WTC11 (cell line): Measurements from ENCODE around the gene ECE1. TPM values are rescaled to one million over a fixed set of nuclear protein-coding genes. Genes with fewer than 3 reads are reported as not detected.

Experiments
- ATAC-seq: fragments of 200-7000 bp; cut with Tn5 transposase; 2 replicates; pipeline ENCODE4 v1.10.0; 2021; ENCODE audit warnings: mild to moderate bottlenecking, moderate library complexity
- CTCF ChIA-PET: fragments of 300-600 bp; sonication (Branson Sonifier 250); formaldehyde crosslinking; loops from one replicate; lab custom pipeline; 2021; ENCODE audit warnings: antibody characterized with exemption; lab: Charles Lee
- POLR2A ChIA-PET: fragments of 350-600 bp; sonication (Branson Sonifier 250); formaldehyde crosslinking; loops from one replicate; lab custom pipeline; 2021; ENCODE audit warnings: antibody characterized with exemption; lab: Charles Lee
- DNase-seq: peaks from one replicate; pipeline ENCODE4 v3.0.0; 2021; ENCODE audit warnings: low spot score
- H3K27ac Mint-ChIP-seq: 2 replicates; pipeline ENCODE4 v1.8.0; 2021; ENCODE audit warnings: mixed read lengths
- H3K27me3 Mint-ChIP-seq: 2 replicates; pipeline ENCODE4 v1.8.0; 2021; ENCODE audit warnings: low read depth, mild to moderate bottlenecking, moderate library complexity, mixed read lengths
- H3K36me3 Mint-ChIP-seq: 2 replicates; pipeline ENCODE4 v1.8.0; 2021; ENCODE audit warnings: mixed read lengths
- H3K4me1 Mint-ChIP-seq: 2 replicates; pipeline ENCODE4 v1.8.0; 2022; ENCODE audit warnings: mixed read lengths
- H3K4me3 Mint-ChIP-seq: 2 replicates; pipeline ENCODE4 v1.8.0; 2021; ENCODE audit warnings: mild to moderate bottlenecking, moderate library complexity, mixed read lengths
- H3K9me3 Mint-ChIP-seq: 2 replicates; pipeline ENCODE4 v1.8.0; 2021; ENCODE audit warnings: mixed read lengths
- FOXK1 ChIP-seq: sonication (generic); formaldehyde crosslinking; IDR thresholded peaks from 2 replicates; pipeline ENCODE4 v1.8.0; 2022; ENCODE audit warnings: mild to moderate bottlenecking, moderate library complexity, missing genetic modification reagents
- GRHL2 ChIP-seq: fragments of 250-450 bp; sonication (Bioruptor Pico); IDR thresholded peaks from 2 replicates; pipeline ENCODE4 v1.8.0; 2022; ENCODE audit warnings: mild to moderate bottlenecking, moderate library complexity; ENCODE audit not compliant: insufficient replicate concordance, severe bottlenecking
- MYBL2 ChIP-seq: sonication (generic); formaldehyde crosslinking; IDR thresholded peaks from 2 replicates; pipeline ENCODE4 v1.8.1; 2023; ENCODE audit warnings: mild to moderate bottlenecking, moderate library complexity, missing genetic modification reagents
- NFE2L1 ChIP-seq: sonication (generic); formaldehyde crosslinking; IDR thresholded peaks from 2 replicates; pipeline ENCODE4 v1.8.1; 2023; ENCODE audit warnings: missing genetic modification reagents
- NR1H2 ChIP-seq: sonication (generic); formaldehyde crosslinking; IDR thresholded peaks from 2 replicates; pipeline ENCODE4 v1.9.0; 2021; ENCODE audit warnings: mild to moderate bottlenecking, moderate library complexity, missing genetic modification reagents
- NR3C1 ChIP-seq: sonication (generic); formaldehyde crosslinking; conservative IDR thresholded peaks from 2 replicates; pipeline ENCODE4 v1.8.1; 2023; ENCODE audit warnings: low read depth, mild to moderate bottlenecking, missing genetic modification reagents
- PRDM15 ChIP-seq: sonication (generic); formaldehyde crosslinking; IDR thresholded peaks from 2 replicates; pipeline ENCODE4 v1.8.0; 2022; ENCODE audit warnings: missing genetic modification reagents
- SMAD4 ChIP-seq: sonication (generic); formaldehyde crosslinking; IDR thresholded peaks from 2 replicates; pipeline ENCODE4 v1.8.0; 2022; ENCODE audit warnings: mild to moderate bottlenecking, missing genetic modification reagents
- ZBTB43 ChIP-seq: sonication (generic); formaldehyde crosslinking; IDR thresholded peaks from 2 replicates; pipeline ENCODE4 v1.8.1; 2023; ENCODE audit warnings: mild to moderate bottlenecking, missing genetic modification reagents
- ZNF219 ChIP-seq: sonication (generic); formaldehyde crosslinking; IDR thresholded peaks from 2 replicates; pipeline ENCODE4 v1.8.0; 2023; ENCODE audit warnings: missing genetic modification reagents, mild to moderate bottlenecking, borderline replicate concordance
- ZNF263 ChIP-seq: sonication (generic); formaldehyde crosslinking; IDR thresholded peaks from 2 replicates; pipeline ENCODE4 v1.8.1; 2022; ENCODE audit warnings: low read depth, mild to moderate bottlenecking, moderate library complexity, missing genetic modification reagents
- ZNF317 ChIP-seq: sonication (generic); formaldehyde crosslinking; IDR thresholded peaks from 2 replicates; pipeline ENCODE4 v1.8.1; 2023; ENCODE audit warnings: low read depth, mild to moderate bottlenecking, moderate library complexity, missing genetic modification reagents, borderline replicate concordance
- total RNA-seq: library from RNA; stranded (reverse); gene quantifications from 3 replicates; pipeline ENCODE4 v1.2.3, GENCODE V29; 2021
- TF ChIP-seq, protein P1 (sequence below): sonication (generic); formaldehyde crosslinking; conservative IDR thresholded peaks from 2 replicates; pipeline ENCODE4 v1.8.1; 2022; ENCODE audit warnings: mild to moderate bottlenecking, missing genetic modification reagents
- TF ChIP-seq, protein P2 (sequence below): sonication (generic); formaldehyde crosslinking; IDR thresholded peaks from 2 replicates; pipeline ENCODE4 v1.8.0; 2022; ENCODE audit warnings: mild to moderate bottlenecking, missing genetic modification reagents
- TF ChIP-seq, protein P3 (sequence below): sonication (generic); formaldehyde crosslinking; IDR thresholded peaks from 2 replicates; pipeline ENCODE4 v1.8.0; 2022; ENCODE audit warnings: mild to moderate bottlenecking, missing genetic modification reagents

ECE1 gene
- total RNA-seq, 1 experiment from 2014 or later = 45.0 TPM

- H3K27ac Mint-ChIP-seq = peak overlapping the region; percentile 3; the same call in 1 of the 2 replicates
- H3K9me3 Mint-ChIP-seq = no peaks in the 10 kb centered on the region
- POLR2A ChIA-PET = interaction anchor here (0.9 to 1.3 kb wide), 2 partner anchors 15 to 21 kb away, joined by 3 read pairs; no protein-coding TSS in a partner anchor
Measured at GRCh38 chr1:21339356-21340229, 49.3 kb upstream of the ECE1 start.

DNA sequence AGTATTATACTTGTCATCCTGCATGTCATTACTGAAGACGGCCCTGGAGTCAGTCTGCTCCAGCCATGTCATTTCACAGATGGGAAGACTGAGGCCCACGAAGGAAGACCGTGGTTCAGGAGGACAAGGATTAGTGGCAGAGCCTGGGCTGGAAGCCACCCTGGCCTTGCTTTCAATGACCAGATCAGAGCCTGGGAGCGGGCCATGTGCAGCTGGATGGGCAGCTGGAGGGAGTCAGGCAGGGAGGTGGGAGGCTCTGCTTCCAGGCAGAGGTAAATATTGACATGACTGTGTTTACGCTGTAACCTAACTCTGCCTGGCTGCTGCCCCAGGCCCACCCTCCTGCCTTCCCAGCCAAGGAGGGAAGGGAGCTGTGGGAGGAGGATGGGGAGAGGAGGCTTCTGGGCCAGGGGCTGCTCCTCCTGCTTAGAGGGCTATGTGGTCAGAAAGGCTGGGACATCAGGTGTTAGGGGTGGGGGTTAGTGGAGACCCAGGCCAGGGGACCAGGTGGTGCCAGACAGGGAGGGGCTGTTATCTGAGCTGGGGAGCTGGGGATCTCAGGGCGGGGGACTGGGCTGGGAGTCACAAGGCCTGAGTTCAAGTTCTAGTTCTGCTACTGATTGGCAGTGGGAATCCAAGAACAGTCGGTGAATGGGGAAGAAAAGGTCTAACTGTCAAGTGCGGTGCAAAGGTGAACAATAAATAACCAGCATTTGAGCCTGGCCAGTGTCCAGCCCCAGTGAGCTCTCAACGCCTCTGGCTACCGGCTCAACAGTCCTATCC lies 48.5 kb upstream of the ECE1 start:
- peak; percentile 11; the same call in 1 of the 2 replicates for ATAC-seq
- H3K4me3 Mint-ChIP-seq = no peak overlapping the region

More at GRCh38 chr1:21339356-21340229, 49.3 kb upstream of the ECE1 start:
- DNase-seq (no peak), ATAC-seq (no peak)
- TF ChIP-seq ZBTB43 (CRISPR knock-in tag) = no peak
- no peak for TF ChIP-seq ZNF263 (CRISPR knock-in tag)
- no peak for TF ChIP-seq NR3C1
- TF ChIP-seq FOXK1 (CRISPR knock-in tag) = no peak
- TF ChIP-seq, protein P1, sequence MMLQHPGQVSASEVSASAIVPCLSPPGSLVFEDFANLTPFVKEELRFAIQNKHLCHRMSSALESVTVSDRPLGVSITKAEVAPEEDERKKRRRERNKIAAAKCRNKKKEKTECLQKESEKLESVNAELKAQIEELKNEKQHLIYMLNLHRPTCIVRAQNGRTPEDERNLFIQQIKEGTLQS (CRISPR knock-in tag) = no peak
- TF ChIP-seq MYBL2 (CRISPR knock-in tag) = no peak
- TF ChIP-seq, protein P2, sequence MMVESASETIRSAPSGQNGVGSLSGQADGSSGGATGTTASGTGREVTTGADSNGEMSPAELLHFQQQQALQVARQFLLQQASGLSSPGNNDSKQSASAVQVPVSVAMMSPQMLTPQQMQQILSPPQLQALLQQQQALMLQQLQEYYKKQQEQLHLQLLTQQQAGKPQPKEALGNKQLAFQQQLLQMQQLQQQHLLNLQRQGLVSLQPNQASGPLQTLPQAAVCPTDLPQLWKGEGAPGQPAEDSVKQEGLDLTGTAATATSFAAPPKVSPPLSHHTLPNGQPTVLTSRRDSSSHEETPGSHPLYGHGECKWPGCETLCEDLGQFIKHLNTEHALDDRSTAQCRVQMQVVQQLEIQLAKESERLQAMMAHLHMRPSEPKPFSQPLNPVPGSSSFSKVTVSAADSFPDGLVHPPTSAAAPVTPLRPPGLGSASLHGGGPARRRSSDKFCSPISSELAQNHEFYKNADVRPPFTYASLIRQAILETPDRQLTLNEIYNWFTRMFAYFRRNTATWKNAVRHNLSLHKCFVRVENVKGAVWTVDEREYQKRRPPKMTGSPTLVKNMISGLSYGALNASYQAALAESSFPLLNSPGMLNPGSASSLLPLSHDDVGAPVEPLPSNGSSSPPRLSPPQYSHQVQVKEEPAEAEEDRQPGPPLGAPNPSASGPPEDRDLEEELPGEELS (CRISPR knock-in tag) = no peak
- TF ChIP-seq ZNF219 (CRISPR knock-in tag) = no peak
- H3K36me3 Mint-ChIP-seq = no peaks in the 10 kb centered on the region
- peaks cover 20% of the 10 kb centered on the region for H3K27me3 Mint-ChIP-seq
- no peak overlapping the region for H3K4me3 Mint-ChIP-seq
- CTCF ChIA-PET = interaction anchor here (0.6 to 11.6 kb wide), 11 partner anchors 10 to 122 kb away, joined by 3 to 143 read pairs (median 5); no protein-coding TSS in a partner anchor
- peaks cover 47% of the 10 kb centered on the region for H3K4me1 Mint-ChIP-seq

More for the DNA sequence above, 48.5 kb upstream of the ECE1 start:
- TF ChIP-seq GRHL2 (no peak), ZNF317 (CRISPR knock-in tag) (no peak), PRDM15 (no peak), ZNF263 (CRISPR knock-in tag) (no peak), NR1H2 (CRISPR knock-in tag) (no peak), SMAD4 (CRISPR knock-in tag) (no peak), NFE2L1 (CRISPR knock-in tag) (no peak)
- TF ChIP-seq, protein P3, sequence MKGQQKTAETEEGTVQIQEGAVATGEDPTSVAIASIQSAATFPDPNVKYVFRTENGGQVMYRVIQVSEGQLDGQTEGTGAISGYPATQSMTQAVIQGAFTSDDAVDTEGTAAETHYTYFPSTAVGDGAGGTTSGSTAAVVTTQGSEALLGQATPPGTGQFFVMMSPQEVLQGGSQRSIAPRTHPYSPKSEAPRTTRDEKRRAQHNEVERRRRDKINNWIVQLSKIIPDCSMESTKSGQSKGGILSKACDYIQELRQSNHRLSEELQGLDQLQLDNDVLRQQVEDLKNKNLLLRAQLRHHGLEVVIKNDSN = no peak
- Mint-ChIP-seq H3K9me3 (no peaks in the 10 kb centered on the region), H3K4me1 (peaks cover 55% of the 10 kb centered on the region), H3K27me3 (peaks cover 12% of the 10 kb centered on the region), H3K36me3 (no peaks in the 10 kb centered on the region), H3K27ac (no peak overlapping the region)
- no peak for DNase-seq
- ChIA-PET CTCF (interaction anchor here (0.6 to 11.6 kb wide), 12 partner anchors 9 to 121 kb away, joined by 3 to 143 read pairs (median 6); no protein-coding TSS in a partner anchor), POLR2A (interaction anchor here (1.3 kb wide), 1 partner anchor 14 kb away, joined by 3 read pairs; no protein-coding TSS in a partner anchor)
